Subcutaneous adipose tissue (tissue), 4 donors: ENCODE data around the gene SBSN. TPM values are rescaled to one million over a fixed set of nuclear protein-coding genes. Genes with fewer than 3 reads are reported as not detected.

Source experiments
- CTCF ChIP-seq: fragments of 450-650 bp; IDR thresholded peaks from one replicate; pipeline ENCODE4 v1.5.1; 2016; ENCODE audit warnings: low read depth, mild to moderate bottlenecking, control low read depth, antibody characterized with exemption, moderate library complexity
- total RNA-seq, 4 donors: library from RNA; depleted of rRNA; stranded (reverse); fragments of >200 nt; gene quantifications; one replicate each; pipeline ENCODE4 v1.1.0, GENCODE V29; 2016

Gene SBSN
- total RNA-seq, 4 donors from 2014 or later, result not detected

GRCh38 chr19:35553385-35554000, 25.4 kb upstream of the SBSN start:
- no peak for TF ChIP-seq CTCF

GRCh38 chr19:35552534-35553384, 24.6 kb upstream of the SBSN start:
- no peak for TF ChIP-seq CTCF

- no peak for TF ChIP-seq CTCF
Measured at GRCh38 chr19:35551091-35551810, 23.1 kb upstream of the SBSN start.

- TF ChIP-seq CTCF, result no peak
Measured at GRCh38 chr19:35549879-35550523, 21.9 kb upstream of the SBSN start.

GRCh38 chr19:35549174-35549788, 21.2 kb upstream of the SBSN start:
- TF ChIP-seq CTCF, result no peak

GRCh38 chr19:35546532-35546931, 18.4 kb upstream of the SBSN start:
- no peak for TF ChIP-seq CTCF
